Activated CD8-positive, alpha-beta memory T cell treated with anti-CD3 and anti-CD28 coated beads for 4 hours (primary cell): ENCODE data around the gene DPEP1.
"Not testable (repeated sequence)": the region's sequence is repeated elsewhere in the genome, so short reads cannot be mapped to it uniquely, and the experiment has no call there.

Source experiments
- DNase-seq, 2 donors: peaks; one replicate each; pipeline ENCODE4 v3.0.0-alpha.2; 2020; ENCODE audit warnings: low read depth in 2 of 2

DPEP1 gene

GRCh38 chr16:89651584-89651983 is 38.1 kb downstream of the DPEP1 start:
- no peak for DNase-seq

GRCh38 chr16:89653656-89654295 is 40.3 kb downstream of the DPEP1 start:
- no peak for DNase-seq

- no peak for DNase-seq
Observed at GRCh38 chr16:89655062-89655643, 41.7 kb downstream of the DPEP1 start.

GRCh38 chr16:89656435-89657121 is 43.1 kb downstream of the DPEP1 start:
- no peak for DNase-seq

- DNase-seq, result peak; percentile 83 to 84
Observed at GRCh38 chr16:89657442-89658220, 44.2 kb downstream of the DPEP1 start, which contains the start of the genes CHMP1A and SPATA33. Gene CHMP1A (minus strand): TSS chr16:89657708. CDS start chr16:89657588, 120 bp downstream. Gene SPATA33 (plus strand): TSS chr16:89657836. CDS start chr16:89657912, 76 bp downstream.

- DNase-seq, result no peak
Observed at GRCh38 chr16:89658221-89658879, 44.9 kb downstream of the DPEP1 start.

GRCh38 chr16:89660146-89660545 is 46.7 kb downstream of the DPEP1 start:
- no peak for DNase-seq

- no peak for DNase-seq
Observed at GRCh38 chr16:89661215-89661614, 47.8 kb downstream of the DPEP1 start.

- not testable (repeated sequence) for DNase-seq
Observed at GRCh38 chr16:89664238-89664637, 50.8 kb downstream of the DPEP1 start.

- not testable (repeated sequence) for DNase-seq
Observed at GRCh38 chr16:89667000-89667399, 53.6 kb downstream of the DPEP1 start.

- no peak for DNase-seq
Observed at GRCh38 chr16:89667633-89668032, 54.2 kb downstream of the DPEP1 start.

- no peak for DNase-seq
Observed at GRCh38 chr16:89668790-89669158, 55.3 kb downstream of the DPEP1 start.

- DNase-seq, result no peak
Observed at GRCh38 chr16:89669755-89670154, 56.3 kb downstream of the DPEP1 start.

- DNase-seq, result no peak
Observed at GRCh38 chr16:89670496-89671431, 57.3 kb downstream of the DPEP1 start.

GRCh38 chr16:89671565-89671964 is 58.1 kb downstream of the DPEP1 start:
- not testable (repeated sequence) for DNase-seq

- DNase-seq, result no peak
Observed at GRCh38 chr16:89672177-89672941, 58.9 kb downstream of the DPEP1 start.

- no peak for DNase-seq
Observed at GRCh38 chr16:89678258-89678657, 64.8 kb downstream of the DPEP1 start.

- no peak for DNase-seq
Observed at GRCh38 chr16:89685916-89686315, 72.5 kb downstream of the DPEP1 start.

GRCh38 chr16:89686520-89687091 is 73.2 kb downstream of the DPEP1 start, which contains the start of gene CDK10:
Gene CDK10 (plus strand): TSS chr16:89686689. CDS start chr16:89686711, 22 bp downstream.
- DNase-seq, result peak; percentile 75 to 81
